Mesothelial cell of epicardium (in vitro differentiated cells): ENCODE results near the gene DNAAF9. TPM values are rescaled to one million over a fixed set of nuclear protein-coding genes. Genes with fewer than 3 reads are reported as not detected.

Experiments
- DNase-seq, 2 experiments: peaks; one replicate each; pipeline ENCODE4 v3.0.0; 2021; ENCODE audit warnings: low spot score in 2 of 2; ENCODE audit not compliant: unreplicated experiment in 2 of 2
- H3K27ac Mint-ChIP-seq: 2 replicates; pipeline ENCODE4 v1.8.0; 2021; ENCODE audit warnings: mixed read lengths
- H3K27me3 Mint-ChIP-seq: 2 replicates; pipeline ENCODE4 v1.8.0; 2021; ENCODE audit warnings: low read depth, mixed read lengths
- H3K36me3 Mint-ChIP-seq: 2 replicates; pipeline ENCODE4 v1.8.0; 2021; ENCODE audit warnings: mixed read lengths
- H3K4me1 Mint-ChIP-seq: 2 replicates; pipeline ENCODE4 v1.8.0; 2021; ENCODE audit warnings: mixed read lengths
- H3K4me3 Mint-ChIP-seq: 2 replicates; pipeline ENCODE4 v1.8.0; 2021; ENCODE audit warnings: mild to moderate bottlenecking, moderate library complexity, mixed read lengths
- H3K9me3 Mint-ChIP-seq: 2 replicates; pipeline ENCODE4 v1.8.0; 2021; ENCODE audit warnings: mixed read lengths
- total RNA-seq: library from RNA; stranded (reverse); gene quantifications from 3 replicates; pipeline ENCODE4 v1.2.1, GENCODE V29; 2021
- TF ChIP-seq, protein P1 (sequence below): fragments of 200-600 bp; sonication (generic); IDR thresholded peaks from one replicate; pipeline ENCODE4 v1.5.0; 2021; ENCODE audit warnings: antibody characterized with exemption; ENCODE audit not compliant: unreplicated experiment

DNAAF9 gene
- total RNA-seq, 1 donor from 2014 or later = 20.3 TPM

DNA sequence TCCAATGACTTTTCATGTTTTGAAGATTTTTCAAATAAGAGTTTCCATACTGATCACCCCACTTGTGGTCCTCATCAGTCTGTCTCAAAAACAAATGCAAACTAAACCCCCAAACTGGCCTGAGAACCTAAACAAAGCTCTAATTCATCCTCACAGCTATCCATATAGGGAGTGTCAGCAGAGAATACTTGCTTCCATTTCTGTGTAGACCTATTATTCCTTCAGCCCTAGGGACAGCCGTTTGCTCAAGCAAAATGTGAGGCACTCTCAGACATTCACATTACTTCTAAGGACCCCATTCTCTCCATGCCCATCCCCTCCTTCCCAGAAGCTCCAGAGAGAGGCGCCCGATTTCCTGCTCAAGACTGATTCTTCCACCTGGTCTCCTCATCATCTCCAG, 24.6 kb downstream of the DNAAF9 start:
- no peaks in the 10 kb centered on the region for H3K27me3 Mint-ChIP-seq
- no peak for DNase-seq
- TF ChIP-seq, protein P1, sequence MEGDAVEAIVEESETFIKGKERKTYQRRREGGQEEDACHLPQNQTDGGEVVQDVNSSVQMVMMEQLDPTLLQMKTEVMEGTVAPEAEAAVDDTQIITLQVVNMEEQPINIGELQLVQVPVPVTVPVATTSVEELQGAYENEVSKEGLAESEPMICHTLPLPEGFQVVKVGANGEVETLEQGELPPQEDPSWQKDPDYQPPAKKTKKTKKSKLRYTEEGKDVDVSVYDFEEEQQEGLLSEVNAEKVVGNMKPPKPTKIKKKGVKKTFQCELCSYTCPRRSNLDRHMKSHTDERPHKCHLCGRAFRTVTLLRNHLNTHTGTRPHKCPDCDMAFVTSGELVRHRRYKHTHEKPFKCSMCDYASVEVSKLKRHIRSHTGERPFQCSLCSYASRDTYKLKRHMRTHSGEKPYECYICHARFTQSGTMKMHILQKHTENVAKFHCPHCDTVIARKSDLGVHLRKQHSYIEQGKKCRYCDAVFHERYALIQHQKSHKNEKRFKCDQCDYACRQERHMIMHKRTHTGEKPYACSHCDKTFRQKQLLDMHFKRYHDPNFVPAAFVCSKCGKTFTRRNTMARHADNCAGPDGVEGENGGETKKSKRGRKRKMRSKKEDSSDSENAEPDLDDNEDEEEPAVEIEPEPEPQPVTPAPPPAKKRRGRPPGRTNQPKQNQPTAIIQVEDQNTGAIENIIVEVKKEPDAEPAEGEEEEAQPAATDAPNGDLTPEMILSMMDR = no peak
- peaks cover 19% of the 10 kb centered on the region for H3K36me3 Mint-ChIP-seq
- no peak overlapping the region for H3K4me3 Mint-ChIP-seq
- peaks cover 16% of the 10 kb centered on the region for H3K9me3 Mint-ChIP-seq
- no peaks in the 10 kb centered on the region for H3K4me1 Mint-ChIP-seq
- no peak overlapping the region for H3K27ac Mint-ChIP-seq

DNA sequence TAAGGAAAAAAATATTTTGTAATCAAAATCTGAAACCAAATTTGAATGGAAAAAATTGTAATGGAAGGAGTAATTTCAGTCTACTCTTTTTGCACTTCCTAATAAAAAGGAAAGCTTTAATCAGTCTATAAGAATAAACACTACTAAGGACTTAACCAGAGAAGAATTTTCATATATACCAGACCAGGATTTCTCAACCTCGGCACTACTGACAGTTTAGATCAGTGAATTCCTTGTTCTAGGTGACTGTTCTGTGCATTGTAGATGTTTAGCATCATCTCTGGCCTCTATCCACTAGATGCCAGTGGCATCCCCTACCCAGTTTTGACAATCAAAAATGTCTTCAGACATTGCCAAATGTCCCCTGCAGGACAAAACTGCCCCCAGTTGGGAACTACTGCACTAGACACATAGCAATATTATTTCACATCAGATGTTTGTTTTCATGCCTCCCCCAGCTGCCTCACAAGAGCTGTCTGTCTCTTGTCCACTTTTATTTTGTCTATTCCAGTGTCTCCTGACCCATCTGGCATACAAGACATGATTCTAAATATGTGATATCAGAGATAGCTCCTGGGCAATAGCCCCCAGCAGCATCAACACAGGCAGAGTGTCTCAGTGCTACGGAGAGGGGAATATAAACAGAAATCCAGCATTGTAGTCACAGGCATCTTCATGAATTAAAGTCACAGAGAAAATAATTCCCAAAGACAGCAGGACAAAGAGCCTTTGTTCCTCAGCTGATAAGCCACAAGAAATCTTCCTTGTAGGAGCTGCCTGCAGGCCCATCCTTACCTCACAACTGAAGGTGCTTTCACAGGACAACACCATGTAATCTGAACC, 27.0 kb downstream of the DNAAF9 start:
- Mint-ChIP-seq H3K36me3 (peaks cover 24% of the 10 kb centered on the region), H3K27ac (no peak overlapping the region), H3K4me1 (no peaks in the 10 kb centered on the region), H3K27me3 (no peaks in the 10 kb centered on the region), H3K4me3 (no peak overlapping the region), H3K9me3 (peaks cover 4% of the 10 kb centered on the region)
- no peak for DNase-seq
- TF ChIP-seq, protein P1 = no peak

DNA sequence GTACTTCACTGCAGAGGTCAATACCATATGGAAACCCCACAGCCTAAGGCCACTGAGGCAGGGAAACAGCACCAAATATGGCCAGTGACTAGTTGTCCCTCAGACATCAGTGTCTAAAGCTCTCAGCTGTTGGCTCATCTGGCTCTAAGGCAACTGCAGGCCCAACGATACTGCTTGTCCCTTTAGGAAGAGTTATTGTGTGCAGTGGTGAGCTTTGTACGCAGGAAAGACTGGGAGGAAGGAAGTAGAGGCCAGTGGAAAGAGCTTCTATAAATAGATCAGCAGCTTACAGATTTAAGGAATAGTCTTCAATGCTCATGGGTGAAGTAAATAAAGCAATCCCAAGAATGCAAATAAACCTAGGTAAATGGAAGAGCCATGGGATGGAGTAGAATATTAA, 29.3 kb downstream of the DNAAF9 start:
- H3K27me3 Mint-ChIP-seq = no peaks in the 10 kb centered on the region
- TF ChIP-seq, protein P1 = no peak
- no peak overlapping the region for H3K4me3 Mint-ChIP-seq
- H3K9me3 Mint-ChIP-seq = no peaks in the 10 kb centered on the region
- no peak for DNase-seq
- H3K36me3 Mint-ChIP-seq = peaks cover 32% of the 10 kb centered on the region
- no peak overlapping the region for H3K27ac Mint-ChIP-seq
- no peaks in the 10 kb centered on the region for H3K4me1 Mint-ChIP-seq

DNA sequence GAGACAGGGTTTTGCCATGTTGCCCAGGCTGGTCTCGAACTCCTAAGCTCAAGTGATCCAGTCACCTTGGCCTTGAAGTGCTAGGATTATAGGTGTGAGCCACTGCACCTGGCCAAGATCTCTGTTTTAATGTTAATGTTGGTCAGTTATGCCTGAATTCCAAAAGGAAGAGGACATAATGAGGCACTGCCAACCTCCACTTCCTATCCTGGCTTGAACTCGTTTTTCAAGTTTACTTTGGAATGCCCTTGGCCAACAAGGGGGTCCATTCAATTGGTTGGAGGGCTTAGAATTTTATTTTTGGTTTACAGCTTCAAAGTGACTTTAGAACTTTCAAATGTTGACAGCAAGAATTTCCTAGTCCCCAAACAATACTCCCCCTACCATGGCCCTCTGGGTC, 29.8 kb downstream of the DNAAF9 start:
- no peaks in the 10 kb centered on the region for H3K9me3 Mint-ChIP-seq
- no peak for DNase-seq
- H3K27me3 Mint-ChIP-seq = no peaks in the 10 kb centered on the region
- no peak overlapping the region for H3K4me3 Mint-ChIP-seq
- H3K4me1 Mint-ChIP-seq = no peaks in the 10 kb centered on the region
- TF ChIP-seq, protein P1 = no peak
- no peak overlapping the region for H3K27ac Mint-ChIP-seq
- peaks cover 36% of the 10 kb centered on the region for H3K36me3 Mint-ChIP-seq

DNA sequence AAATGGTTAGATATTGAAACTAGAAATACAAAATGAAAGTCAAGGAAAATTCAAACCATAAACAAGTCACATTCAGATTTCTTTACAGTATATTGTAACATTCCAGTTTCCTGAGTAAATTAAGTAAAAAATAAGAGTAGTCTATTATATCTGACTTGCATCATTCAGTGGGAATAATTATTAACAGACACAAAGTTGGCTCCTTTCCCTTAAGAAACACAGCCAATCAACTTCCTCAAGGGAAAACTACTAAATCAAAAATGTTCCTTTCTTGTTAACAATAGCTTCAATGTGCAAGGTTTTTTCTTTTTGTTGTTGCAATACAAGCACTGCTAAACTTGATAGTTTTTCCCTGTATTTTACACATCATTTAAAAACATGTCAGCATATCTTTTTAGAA, 33.2 kb downstream of the DNAAF9 start:
- Mint-ChIP-seq H3K27ac (no peak overlapping the region), H3K27me3 (no peaks in the 10 kb centered on the region), H3K4me3 (no peak overlapping the region), H3K4me1 (no peaks in the 10 kb centered on the region), H3K9me3 (no peaks in the 10 kb centered on the region), H3K36me3 (peaks cover 56% of the 10 kb centered on the region)
- TF ChIP-seq, protein P1 = no peak
- no peak for DNase-seq
